Daoy (cell line): ENCODE measurements around the gene DPP10. TPM values are rescaled to one million over a fixed set of nuclear protein-coding genes. Genes with fewer than 3 reads are reported as not detected.

ENCODE experiments used
- DNase-seq: peaks from one replicate; pipeline ENCODE4 v3.0.0-alpha.2; 2015; ENCODE audit warnings: low read depth
- total RNA-seq: library from RNA; depleted of rRNA; stranded (reverse); fragments of >200 nt; shearing (Covaris generic); gene quantifications from 2 replicates; pipeline ENCODE4 v1.2.3, GENCODE V29; 2014

DPP10 gene
- total RNA-seq, 1 experiment from 2014 or later = not detected

- DNase-seq = no peak
Observed at GRCh38 chr2:115160531-115161080, 718.2 kb downstream of the DPP10 start.

GRCh38 chr2:115161081-115161770 is 718.8 kb downstream of the DPP10 start:
- no peak for DNase-seq

- DNase-seq = no peak
Observed at GRCh38 chr2:115161771-115162493, 719.5 kb downstream of the DPP10 start.

- no peak for DNase-seq
Observed at GRCh38 chr2:115162494-115163293, 720.3 kb downstream of the DPP10 start.

- DNase-seq = no peak
Observed at GRCh38 chr2:115163572-115163971, 721.1 kb downstream of the DPP10 start.

GRCh38 chr2:115165529-115166109 is 723.2 kb downstream of the DPP10 start:
- DNase-seq = no peak

GRCh38 chr2:115168457-115168856 is 726.0 kb downstream of the DPP10 start:
- DNase-seq = no peak

- DNase-seq = no peak
Observed at GRCh38 chr2:115169814-115170213, 727.4 kb downstream of the DPP10 start.

GRCh38 chr2:115171751-115172150 is 729.3 kb downstream of the DPP10 start:
- no peak for DNase-seq

- DNase-seq = no peak
Observed at GRCh38 chr2:115174651-115175050, 732.2 kb downstream of the DPP10 start.

GRCh38 chr2:115183144-115183543 is 740.7 kb downstream of the DPP10 start:
- DNase-seq = no peak

- no peak for DNase-seq
Observed at GRCh38 chr2:115190459-115190858, 748.0 kb downstream of the DPP10 start.

GRCh38 chr2:115194623-115195022 is 752.2 kb downstream of the DPP10 start:
- DNase-seq = no peak

- no peak for DNase-seq
Observed at GRCh38 chr2:115196587-115196986, 754.1 kb downstream of the DPP10 start.

GRCh38 chr2:115199966-115200365 is 757.5 kb downstream of the DPP10 start:
- DNase-seq = no peak

GRCh38 chr2:115201386-115201785 is 758.9 kb downstream of the DPP10 start:
- DNase-seq = no peak

- no peak for DNase-seq
Observed at GRCh38 chr2:115208493-115209164, 766.2 kb downstream of the DPP10 start.

- no peak for DNase-seq
Observed at GRCh38 chr2:115214050-115214449, 771.6 kb downstream of the DPP10 start.

- no peak for DNase-seq
Observed at GRCh38 chr2:115219296-115219695, 776.9 kb downstream of the DPP10 start.

- DNase-seq = no peak
Observed at GRCh38 chr2:115234186-115234585, 791.7 kb downstream of the DPP10 start.

- DNase-seq = no peak
Observed at GRCh38 chr2:115234737-115235136, 792.3 kb downstream of the DPP10 start.
